Body of pancreas (tissue), 4 donors: ENCODE measurements around the gene HOXB9. TPM values are rescaled to one million over a fixed set of nuclear protein-coding genes. Genes with fewer than 3 reads are reported as not detected.

ENCODE experiments used
- ATAC-seq: fragments of 150-250 bp; one replicate; pipeline ENCODE4 v1.9.1; 2016
- DNase-seq, 4 donors: peaks; one replicate each; pipeline ENCODE4 v3.0.0-alpha.2; 2019
- H3K27ac ChIP-seq, 4 donors: fragments of 200-600 bp; sonication (generic); 1 replicate in 3 of 4; 2 replicates in 1 of 4; pipeline versions ENCODE4 v1.5.1 to v1.6.1; 2016 to 2019; ENCODE audit warnings: mild to moderate bottlenecking in 1 of 4, mixed read lengths in 1 of 4, moderate library complexity in 1 of 4
- H3K27me3 ChIP-seq, 2 donors: fragments of 200-600 bp; sonication (generic); one replicate each; pipeline ENCODE4 v1.6.0; 2016; ENCODE audit warnings: mild to moderate bottlenecking in 1 of 2
- H3K36me3 ChIP-seq, 2 donors: fragments of 200-600 bp; sonication (generic); replicated peaks in 1 of 2; 2 replicates each; pipeline ENCODE4 v1.5.1; 2016; ENCODE audit warnings: low read depth in 2 of 2; ENCODE audit not compliant: insufficient read depth in 1 of 2
- H3K4me1 ChIP-seq: fragments of 200-600 bp; sonication (generic); one replicate; pipeline ENCODE4 v1.6.0; 2016
- H3K4me3 ChIP-seq, 2 donors: fragments of 200-600 bp; sonication (generic); 1 replicate in 1 of 2; 2 replicates in 1 of 2; pipeline ENCODE4 v1.5.1; 2016 to 2019
- H3K9me3 ChIP-seq, 3 donors: fragments of 200-600 bp; sonication (generic); 1 replicate in 2 of 3; 2 replicates in 1 of 3; pipeline ENCODE4 v1.5.1; 2016
- CTCF ChIP-seq, 7 experiments: fragments of 450-650 bp in 4 of 7; fragments of 200-600 bp in 3 of 7; sonication (generic) in 3 of 7; IDR thresholded peaks; one replicate each; pipeline ENCODE4 v1.5.1; 2016 to 2019; ENCODE audit warnings: antibody characterized with exemption in 7 of 7
- POLR2A ChIP-seq, 3 donors: fragments of 450-650 bp; IDR thresholded peaks; one replicate each; pipeline ENCODE4 v1.6.1; 2016; ENCODE audit warnings: antibody characterized with exemption in 3 of 3, mild to moderate bottlenecking in 2 of 3
- whole genome bisulfite sequencing, 2 donors: methylation state at CpG; one replicate each; pipeline ENCODE4 v1.1.5; 2017; 5-methylcytosine and 5-hydroxymethylcytosine counted together
- intact Hi-C: fragments of 100-400 bp; cut with DNase I; formaldehyde crosslinking; loops from one replicate; pipeline ENCODE4 v1.15.1; 2023
- microRNA counts, 2 donors: library from miRNA; unstranded; fragments of <30 nt; microRNA quantifications; one replicate each; lab custom pipeline; 2017
- microRNA-seq, 2 donors: library from miRNA; unstranded; fragments of <30 nt; microRNA quantifications; one replicate each; pipeline ENCODE4, GENCODE V29; 2016; ENCODE audit warnings: borderline number of aligned reads in 2 of 2, borderline replicate concordance in 2 of 2
- small RNA-seq: library from RNA; depleted of rRNA; stranded (forward); fragments of <200 nt; gene quantifications from one replicate; pipeline ENCODE3, GENCODE V24; 2016
- total RNA-seq, 2 donors: library from RNA; depleted of rRNA; stranded (reverse); fragments of >200 nt; gene quantifications; one replicate each; pipeline ENCODE4 v1.1.0, GENCODE V29; 2016

HOXB9 gene
- total RNA-seq, 2 donors from 2014 or later: not detected

GRCh38 chr17:48575673-48576478 lies 50.3 kb downstream of the HOXB9 start:
- intact Hi-C loops: no loop called here
- no peak overlapping the region for H3K4me3 ChIP-seq
- ATAC-seq (no peak), DNase-seq (no peak)
- H3K36me3 ChIP-seq: no peaks in the 10 kb centered on the region
- TF ChIP-seq POLR2A (IDR thresholded peaks at IDR 0.05): no peak
- WGBS, 2 donors: 8 to 16% methylated on average over 22 of the region's 22 CpGs
- peak overlapping the region in 3 of 4 donors; percentile 26 to 48 (median 43) for H3K27ac ChIP-seq
- H3K27me3 ChIP-seq: peaks cover 0 to 43% of the 10 kb centered on the region in 2 donors
- H3K4me1 ChIP-seq: peaks cover 9% of the 10 kb centered on the region
- H3K9me3 ChIP-seq: no peaks in the 10 kb centered on the region

GRCh38 chr17:48575066-48575582 lies 51.0 kb downstream of the HOXB9 start:
- H3K27me3 ChIP-seq: peaks cover 0 to 43% of the 10 kb centered on the region in 2 donors

GRCh38 chr17:48574505-48575065 lies 51.6 kb downstream of the HOXB9 start:
- Histone ChIP-seq H3K4me1 (peaks cover 13% of the 10 kb centered on the region), H3K27me3 (peaks cover 0 to 45% of the 10 kb centered on the region in 2 donors), H3K9me3 (no peaks in the 10 kb centered on the region), H3K4me3 (no peak overlapping the region), H3K36me3 (no peaks in the 10 kb centered on the region), H3K27ac (no peak overlapping the region)
- 16 to 18% methylated on average over 8 of the region's 8 CpGs for WGBS, 2 donors
- DNase-seq (no peak), ATAC-seq (no peak)
- intact Hi-C loops: no loop called here
- no peak for TF ChIP-seq CTCF (IDR thresholded peaks at IDR 0.05)
- no peak for TF ChIP-seq POLR2A (IDR thresholded peaks at IDR 0.05)

More at GRCh38 chr17:48575066-48575582, 51.0 kb downstream of the HOXB9 start:
- intact Hi-C loops: no loop called here
- H3K4me3 ChIP-seq: no peak overlapping the region
- WGBS, 2 donors: 17 to 18% methylated on average over 7 of the region's 7 CpGs
- peaks cover 13% of the 10 kb centered on the region for H3K4me1 ChIP-seq
- no peak for DNase-seq
- no peak overlapping the region for H3K27ac ChIP-seq
- H3K9me3 ChIP-seq: no peaks in the 10 kb centered on the region
- no peaks in the 10 kb centered on the region for H3K36me3 ChIP-seq
- no peak for TF ChIP-seq POLR2A (IDR thresholded peaks at IDR 0.05)
- TF ChIP-seq CTCF (IDR thresholded peaks at IDR 0.05): no peak
- no peak for ATAC-seq

- H3K9me3 ChIP-seq: no peaks in the 10 kb centered on the region
- H3K4me3 ChIP-seq: no peak overlapping the region
- 79 to 83% methylated on average over 1 of the region's 1 CpG for WGBS, 2 donors
- intact Hi-C loops: no loop called here
- H3K27ac ChIP-seq: peak overlapping the region in 2 of 4 donors; percentile 29 to 43
- H3K4me1 ChIP-seq: peaks cover 13% of the 10 kb centered on the region
- no peaks in the 10 kb centered on the region for H3K36me3 ChIP-seq
- H3K27me3 ChIP-seq: peaks cover 0 to 45% of the 10 kb centered on the region in 2 donors
- DNase-seq: no peak
- ATAC-seq: no peak
- TF ChIP-seq CTCF (IDR thresholded peaks at IDR 0.05) (no peak), POLR2A (IDR thresholded peaks at IDR 0.05) (no peak)
These were observed 54.2 kb downstream of the HOXB9 start for GRCh38 chr17:48571826-48572417.

MicroRNAs encoded within 50 kb of the gene (microRNA counts, 767-probe panel; counts per million panel counts)
- microRNA hsa-miR-10a-5p (lab: Ali Mortazavi, UCI): 1,473 to 7,332 counts per million in 2 donors

Small RNA genes within 50 kb of the gene (microRNA-seq; reads per million reads assigned to microRNA genes)
- gene MIR196A1: 0 reads per million in 2 donors

Small RNA genes within 50 kb of the gene (small RNA-seq; reads per million reads assigned to genes)
- not detected for gene MIR196A1

Other genes with a start within 250 kb of the HOXB9 start
- 1 to 10 TPM in 1 of 2 donors, under 1 TPM in 1; 0.78 to 4.0 TPM for gene SKAP1, start 196.1 kb downstream of the HOXB9 start, total RNA-seq
- not detected for gene HOXB1, start 95.3 kb downstream of the HOXB9 start, total RNA-seq
- gene HOXB2, start 81.2 kb downstream of the HOXB9 start, total RNA-seq: 10 to 100 TPM; 13.7 to 32.3 TPM
- gene HOXB4, start 48.0 kb downstream of the HOXB9 start, total RNA-seq: 1 to 10 TPM in 1 of 2 donors, under 1 TPM in 1; 0.26 to 2.3 TPM
- 1 to 10 TPM in 1 of 2 donors, not detected in 1; 2.9 TPM for gene HOXB3, start 36.1 kb downstream of the HOXB9 start, total RNA-seq
- under 1 TPM in 1 of 2 donors, not detected in 1; 0.99 TPM for gene HOXB5, start 32.6 kb downstream of the HOXB9 start, total RNA-seq
- 1 to 10 TPM; 2.1 to 2.6 TPM for gene HOXB6, start 21.4 kb downstream of the HOXB9 start, total RNA-seq
- under 1 TPM in 1 of 2 donors, not detected in 1; 0.52 TPM for gene HOXB7, start 15.3 kb downstream of the HOXB9 start, total RNA-seq
- not detected for gene HOXB8, start 11.1 kb downstream of the HOXB9 start, total RNA-seq
- gene PRAC1, start 96.2 kb upstream of the HOXB9 start, total RNA-seq: not detected
- gene PRAC2, start 96.8 kb upstream of the HOXB9 start, total RNA-seq: not detected
- not detected for gene HOXB13, start 102.4 kb upstream of the HOXB9 start, total RNA-seq
- under 1 TPM in 1 of 2 donors, not detected in 1; 0.26 TPM for gene TTLL6, start 190.9 kb upstream of the HOXB9 start, total RNA-seq
- 10 to 100 TPM; 62.8 to 69.9 TPM for gene CALCOCO2, start 204.7 kb upstream of the HOXB9 start, total RNA-seq